ENCODE results near the gene HOXA13. TPM values are rescaled to one million over a fixed set of nuclear protein-coding genes. Genes with fewer than 3 reads are reported as not detected.

The HOXA13 gene
- total RNA-seq, 5 donors from 2014 or later (not counting 1 experiment from before 2014, with no cell fraction given) = not detected

DNA sequence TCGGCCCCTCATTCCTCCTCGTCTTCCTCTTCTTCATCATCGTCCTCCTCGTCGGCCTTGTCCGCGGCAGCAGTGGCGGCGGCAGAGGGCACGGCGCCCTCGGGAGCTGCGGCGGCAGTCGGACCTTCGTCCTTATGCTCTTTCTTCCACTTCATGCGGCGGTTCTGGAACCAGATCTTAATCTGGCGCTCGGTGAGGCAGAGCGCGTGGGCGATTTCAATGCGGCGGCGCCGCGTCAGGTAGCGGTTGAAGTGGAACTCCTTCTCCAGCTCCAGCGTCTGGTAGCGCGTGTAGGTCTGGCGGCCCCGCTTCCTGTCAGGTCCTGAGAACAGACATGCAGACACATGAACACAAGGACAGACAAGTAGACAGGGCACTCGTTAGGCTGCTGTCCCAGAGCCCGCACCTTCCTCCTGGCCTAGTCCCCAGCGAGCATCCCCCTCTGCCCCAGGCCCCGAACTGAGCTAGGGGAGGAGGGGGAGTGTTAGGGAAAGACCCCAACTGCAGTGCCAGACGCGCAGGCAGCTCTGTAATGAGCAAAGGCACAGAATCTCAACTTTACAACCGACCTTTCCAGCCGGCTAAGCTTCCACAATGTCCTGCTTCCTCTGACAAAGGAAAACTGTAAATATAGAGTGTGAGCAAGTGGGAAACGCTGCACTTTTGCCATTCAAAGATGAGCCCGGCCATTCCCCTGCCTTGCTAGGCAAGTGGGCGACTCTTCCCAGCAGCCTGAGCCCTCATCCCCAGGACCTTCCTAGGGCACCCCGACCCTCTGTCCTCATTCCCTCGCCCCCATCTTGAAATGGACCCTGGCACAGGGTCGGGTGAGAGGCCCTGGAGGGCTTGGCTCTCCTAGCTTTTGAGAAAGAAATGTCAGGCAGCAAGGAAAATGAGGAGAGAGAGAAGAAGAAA is 44.7 kb downstream of the HOXA13 start:
- H3K9me3 ChIP-seq = no peaks in the 10 kb centered on the region

DNA sequence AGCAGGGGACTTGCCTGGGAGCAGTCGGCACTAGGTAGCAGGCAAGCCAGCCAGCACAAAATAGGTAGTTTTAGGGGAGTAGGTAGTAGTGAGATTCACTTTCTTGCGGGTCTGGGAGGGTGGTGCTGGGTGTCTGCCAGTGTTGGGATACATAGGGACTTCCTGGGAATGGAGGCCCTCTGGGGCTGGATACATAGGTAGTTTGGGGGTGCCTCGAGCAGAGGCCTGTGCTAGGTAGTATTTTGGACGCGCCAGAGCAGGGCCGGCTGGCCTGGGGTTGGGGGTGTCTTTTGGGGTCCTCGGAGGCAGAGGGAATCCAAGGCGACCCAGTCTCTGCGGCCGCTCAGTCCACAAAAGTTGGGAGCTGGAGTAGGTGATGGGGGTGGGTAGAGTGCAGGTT is 45.5 kb downstream of the HOXA13 start:
- DNase-seq = no peak
- no peaks in the 10 kb centered on the region for H3K36me3 Mint-ChIP-seq
- Histone ChIP-seq H3K27ac (ENCODE audit: low read length) (no peak overlapping the region), H3K36me3 (ENCODE audit: control insufficient read depth in 2 of 2, extremely low read depth in 1 of 2, insufficient read depth in 1 of 2, low read length in 1 of 2) (no peaks in the 10 kb centered on the region), H3K27me3 (replicated peaks in 1 of 2; ENCODE audit: control insufficient read depth in 2 of 2, extremely low read depth in 1 of 2, insufficient read depth in 2 of 2, low read length in 1 of 2) (peaks cover 2 to 95% of the 10 kb centered on the region in 2 experiments), H3K4me1 (ENCODE audit: control insufficient read depth in 1 of 2, extremely low read depth in 1 of 2, insufficient read depth in 2 of 2, low read length in 2 of 2) (peaks cover 15 to 68% of the 10 kb centered on the region in 2 experiments), H3K9me3 (no peaks in the 10 kb centered on the region), H3K4me3 (ENCODE audit: control insufficient read depth in 1 of 2, extremely low read depth in 1 of 2, low read length in 1 of 2) (peak overlapping the region in 1 of 2 donors; percentile 66)
- H3K4me1 Mint-ChIP-seq = peaks cover 59 to 71% (median 66%) of the 10 kb centered on the region in 3 donors
- 93% methylated on average over 8 of the region's 10 CpGs for WGBS (ENCODE audit: insufficient coverage)
- ChIA-PET POLR2A (no interaction called here), CTCF (interaction anchor here (0.6 to 1.6 kb wide), 4 partner anchors 42 to 472 kb away, joined by 3 to 4 read pairs (median 3); no protein-coding TSS in a partner anchor)
- H3K27me3 Mint-ChIP-seq = peaks cover 79 to 91% of the 10 kb centered on the region in 2 donors
- H3K27ac Mint-ChIP-seq = no peak overlapping the region
- ATAC-seq (replicated peaks in 1 of 4) = no peak
- no peaks in the 10 kb centered on the region for H3K9me3 Mint-ChIP-seq
- peak overlapping the region in 2 of 3 donors; percentile 9 to 84 for H3K4me3 Mint-ChIP-seq

More for the DNA sequence above, 44.7 kb downstream of the HOXA13 start:
- Histone ChIP-seq H3K4me3 (ENCODE audit: control insufficient read depth in 1 of 2, extremely low read depth in 1 of 2, low read length in 1 of 2) (peak overlapping the region in 1 of 2 donors; percentile 66), H3K4me1 (ENCODE audit: control insufficient read depth in 1 of 2, extremely low read depth in 1 of 2, insufficient read depth in 2 of 2, low read length in 2 of 2) (peaks cover 15 to 71% of the 10 kb centered on the region in 2 experiments), H3K36me3 (ENCODE audit: control insufficient read depth in 2 of 2, extremely low read depth in 1 of 2, insufficient read depth in 1 of 2, low read length in 1 of 2) (no peaks in the 10 kb centered on the region), H3K27ac (ENCODE audit: low read length) (no peak overlapping the region), H3K27me3 (replicated peaks in 1 of 2; ENCODE audit: control insufficient read depth in 2 of 2, extremely low read depth in 1 of 2, insufficient read depth in 2 of 2, low read length in 1 of 2) (peaks cover 2 to 98% of the 10 kb centered on the region in 2 experiments)
- peak overlapping the region in 1 of 2 donors; percentile 84 for H3K27ac Mint-ChIP-seq
- H3K4me1 Mint-ChIP-seq = peaks cover 64 to 77% (median 69%) of the 10 kb centered on the region in 3 donors
- no peak for ATAC-seq (replicated peaks in 1 of 4)
- POLR2A ChIA-PET = interaction anchor here in 1 of 2 donors (0.6 kb wide), 2 partner anchors 482 to 1301 kb away, joined by 3 read pairs; no protein-coding TSS in a partner anchor
- CTCF ChIA-PET = interaction anchor here (0.6 to 1.6 kb wide), 4 partner anchors 41 to 865 kb away, joined by 3 to 4 read pairs (median 3); partner anchors contain the start of gene HOXA1 (in 1 of the 2)
- WGBS (ENCODE audit: insufficient coverage) = 6% methylated on average over 33 of the region's 48 CpGs
- H3K4me3 Mint-ChIP-seq = peak overlapping the region; percentile 35 to 84 (median 48)
- H3K9me3 Mint-ChIP-seq = no peaks in the 10 kb centered on the region
- H3K36me3 Mint-ChIP-seq = no peaks in the 10 kb centered on the region
- DNase-seq = peak in 1 of 35 experiments; percentile 14
- peaks cover 71 to 92% of the 10 kb centered on the region in 2 donors for H3K27me3 Mint-ChIP-seq

DNA sequence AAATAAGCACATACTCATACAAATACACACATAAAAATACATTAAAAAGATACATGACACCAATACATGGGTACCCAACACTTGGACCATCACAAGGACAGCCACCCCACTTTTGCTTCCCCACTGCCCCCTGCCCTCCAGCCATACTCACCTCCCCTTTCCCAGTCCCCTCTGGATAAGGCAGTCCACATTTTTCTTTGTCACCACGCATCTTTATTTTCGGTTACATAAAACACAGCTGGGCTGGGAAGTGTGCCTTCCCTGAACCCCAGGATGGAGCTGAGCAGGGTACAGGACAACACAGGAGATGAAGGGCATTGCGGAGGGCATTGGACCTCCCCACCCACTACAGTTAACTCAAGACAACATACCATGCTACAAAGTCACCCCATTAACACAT is 46.4 kb downstream of the HOXA13 start:
- no peaks in the 10 kb centered on the region for H3K36me3 Mint-ChIP-seq
- peaks cover 15 to 67% of the 10 kb centered on the region in 2 experiments for H3K4me1 ChIP-seq (ENCODE audit: control insufficient read depth in 1 of 2, extremely low read depth in 1 of 2, insufficient read depth in 2 of 2, low read length in 2 of 2)
- ATAC-seq (replicated peaks in 1 of 4) (no peak), DNase-seq (no peak)
- CTCF ChIA-PET = interaction anchor here (1.1 to 1.6 kb wide), 3 partner anchors 7 to 472 kb away, joined by 3 to 4 read pairs (median 4); no protein-coding TSS in a partner anchor
- no peaks in the 10 kb centered on the region for H3K9me3 ChIP-seq
- peaks cover 0 to 95% of the 10 kb centered on the region in 2 experiments for H3K27me3 ChIP-seq (replicated peaks in 1 of 2; ENCODE audit: control insufficient read depth in 2 of 2, extremely low read depth in 1 of 2, insufficient read depth in 2 of 2, low read length in 1 of 2)
- POLR2A ChIA-PET = no interaction called here
- H3K9me3 Mint-ChIP-seq = no peaks in the 10 kb centered on the region
- H3K27me3 Mint-ChIP-seq = peaks cover 73 to 91% of the 10 kb centered on the region in 2 donors
- H3K27ac Mint-ChIP-seq = peak overlapping the region in 1 of 2 donors; percentile 41
- no peak overlapping the region for H3K27ac ChIP-seq (ENCODE audit: low read length)
- H3K36me3 ChIP-seq (ENCODE audit: control insufficient read depth in 2 of 2, extremely low read depth in 1 of 2, insufficient read depth in 1 of 2, low read length in 1 of 2) = no peaks in the 10 kb centered on the region
- H3K4me1 Mint-ChIP-seq = peaks cover 56 to 65% (median 63%) of the 10 kb centered on the region in 3 donors
- peak overlapping the region in 1 of 3 donors; percentile 84 for H3K4me3 Mint-ChIP-seq
- H3K4me3 ChIP-seq (ENCODE audit: control insufficient read depth in 1 of 2, extremely low read depth in 1 of 2, low read length in 1 of 2) = no peak overlapping the region
- WGBS (ENCODE audit: insufficient coverage) = no CpG with 5 or more reads among the region's 3 CpGs

DNA sequence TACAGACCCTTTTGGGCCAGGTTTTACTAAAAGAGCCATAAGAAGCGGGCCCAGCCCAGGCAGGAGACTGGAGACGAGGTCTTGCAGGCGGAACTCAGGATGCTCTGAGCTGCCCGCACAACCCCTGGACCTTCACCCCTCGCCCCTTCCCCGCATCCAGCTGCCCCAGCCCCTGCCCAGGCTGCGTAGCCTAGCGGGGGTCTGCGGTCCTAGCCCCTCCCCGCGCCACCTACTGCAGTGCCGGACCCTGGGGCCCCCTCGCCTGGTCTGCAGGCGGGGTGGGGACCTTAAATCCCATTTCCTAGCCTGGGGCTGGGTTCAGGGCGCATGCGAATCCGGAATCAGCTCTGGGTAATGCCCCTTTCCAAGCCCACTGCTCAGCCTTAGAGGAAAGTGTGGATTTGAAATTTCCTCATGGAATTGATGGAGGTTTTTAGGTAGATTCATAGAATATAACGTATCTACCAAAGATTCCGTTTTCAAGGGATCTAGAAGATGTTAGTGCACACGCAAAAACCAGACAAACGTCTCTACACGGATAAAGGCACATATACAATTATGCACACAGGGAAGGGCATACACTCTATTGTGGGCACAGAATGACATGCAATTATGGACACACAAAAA is 47.0 kb downstream of the HOXA13 start:
- H3K4me1 ChIP-seq (ENCODE audit: control insufficient read depth in 1 of 2, extremely low read depth in 1 of 2, insufficient read depth in 2 of 2, low read length in 2 of 2) = peaks cover 15 to 69% of the 10 kb centered on the region in 2 experiments
- peaks cover 0 to 95% of the 10 kb centered on the region in 2 experiments for H3K27me3 ChIP-seq (replicated peaks in 1 of 2; ENCODE audit: control insufficient read depth in 2 of 2, extremely low read depth in 1 of 2, insufficient read depth in 2 of 2, low read length in 1 of 2)
- no peak for DNase-seq
- peak overlapping the region in 1 of 3 donors; percentile 84 for H3K4me3 Mint-ChIP-seq
- ChIA-PET POLR2A (no interaction called here), CTCF (interaction anchor here in 1 of 2 donors (0.6 to 1.4 kb wide), 2 partner anchors 8 to 43 kb away, joined by 4 to 5 read pairs; no protein-coding TSS in a partner anchor)
- H3K9me3 ChIP-seq = no peaks in the 10 kb centered on the region
- no peak overlapping the region for H3K27ac ChIP-seq (ENCODE audit: low read length)
- 52% methylated on average over 14 of the region's 22 CpGs for WGBS (ENCODE audit: insufficient coverage)
- no peaks in the 10 kb centered on the region for H3K36me3 ChIP-seq (ENCODE audit: control insufficient read depth in 2 of 2, extremely low read depth in 1 of 2, insufficient read depth in 1 of 2, low read length in 1 of 2)
- H3K36me3 Mint-ChIP-seq = no peaks in the 10 kb centered on the region
- H3K9me3 Mint-ChIP-seq = no peaks in the 10 kb centered on the region
- H3K4me3 ChIP-seq (ENCODE audit: control insufficient read depth in 1 of 2, extremely low read depth in 1 of 2, low read length in 1 of 2) = no peak overlapping the region
- H3K4me1 Mint-ChIP-seq = peaks cover 59 to 65% (median 65%) of the 10 kb centered on the region in 3 donors
- no peak overlapping the region for H3K27ac Mint-ChIP-seq
- no peak for ATAC-seq (replicated peaks in 1 of 4)
- H3K27me3 Mint-ChIP-seq = peaks cover 74 to 92% of the 10 kb centered on the region in 2 donors

DNA sequence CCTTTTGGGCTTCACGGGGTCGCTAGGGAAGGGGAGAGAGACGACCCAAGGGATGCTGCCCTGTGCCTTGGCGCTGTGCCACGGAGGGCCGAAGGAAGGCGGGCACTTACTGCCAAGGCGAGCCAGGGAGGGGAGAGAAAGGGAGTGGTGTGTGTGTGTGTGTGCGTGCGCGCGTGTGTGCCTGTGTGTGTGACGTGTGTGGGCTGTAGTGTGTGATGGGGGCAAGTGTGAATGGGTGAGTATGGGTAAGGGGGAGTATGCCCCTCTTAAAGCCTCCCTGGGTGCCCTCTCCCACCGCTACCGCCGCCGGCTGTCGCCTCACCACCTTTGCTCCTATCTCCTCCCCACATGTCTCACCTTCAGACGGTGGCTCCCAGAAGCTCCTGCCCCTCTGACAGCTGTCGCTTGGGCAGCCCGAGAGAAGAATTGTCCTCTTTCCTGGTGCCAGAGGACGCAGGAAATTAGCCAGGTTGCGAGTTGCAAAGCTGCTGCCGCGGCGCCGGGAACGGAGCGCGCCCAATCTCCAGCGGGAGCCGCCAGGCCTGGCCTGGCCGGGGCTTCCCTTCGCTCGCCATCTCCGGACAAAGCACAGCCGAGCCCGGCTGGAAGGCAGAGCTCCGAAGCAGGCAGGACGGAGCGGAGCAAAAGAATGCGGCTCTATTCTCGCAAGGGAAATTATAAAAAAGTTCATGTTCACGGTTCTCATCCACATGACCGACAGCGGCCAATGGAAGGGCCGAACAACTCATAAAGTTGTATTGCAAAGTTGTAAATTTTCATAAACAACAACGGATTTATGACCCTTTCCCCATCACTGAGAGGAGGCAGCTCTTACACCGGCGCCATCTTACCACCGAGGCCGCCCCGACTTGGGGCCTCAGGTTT is 47.7 kb downstream of the HOXA13 start, which contains the start of gene HOXA3:
Gene HOXA3 (minus strand): TSS at position 653 of the 885 bp plus-strand sequence. CDS start 41,943 bp downstream, outside the sequence.
- Histone ChIP-seq H3K4me1 (ENCODE audit: control insufficient read depth in 1 of 2, extremely low read depth in 1 of 2, insufficient read depth in 2 of 2, low read length in 2 of 2) (peaks cover 15 to 72% of the 10 kb centered on the region in 2 experiments), H3K27ac (ENCODE audit: low read length) (no peak within 1 kb of the TSS), H3K9me3 (no peaks in the 10 kb centered on the region), H3K36me3 (ENCODE audit: control insufficient read depth in 2 of 2, extremely low read depth in 1 of 2, insufficient read depth in 1 of 2, low read length in 1 of 2) (no peaks in the 10 kb centered on the region), H3K27me3 (replicated peaks in 1 of 2; ENCODE audit: control insufficient read depth in 2 of 2, extremely low read depth in 1 of 2, insufficient read depth in 2 of 2, low read length in 1 of 2) (peaks cover 0 to 95% of the 10 kb centered on the region in 2 experiments), H3K4me3 (ENCODE audit: control insufficient read depth in 1 of 2, extremely low read depth in 1 of 2, low read length in 1 of 2) (peak within 1 kb of the TSS; percentile 44 to 46)
- DNase-seq = peak in 1 of 35 experiments; percentile 13
- POLR2A ChIA-PET = interaction anchor here in 1 of 2 donors (0.6 kb wide), 1 partner anchor 449 kb away, joined by 3 read pairs; no protein-coding TSS in a partner anchor
- H3K27me3 Mint-ChIP-seq = peaks cover 69 to 90% of the 10 kb centered on the region in 2 donors
- H3K9me3 Mint-ChIP-seq = no peaks in the 10 kb centered on the region
- H3K4me1 Mint-ChIP-seq = peaks cover 55 to 64% (median 60%) of the 10 kb centered on the region in 3 donors
- ATAC-seq (replicated peaks in 1 of 4) = no peak
- peak within 1 kb of the TSS; percentile 60 to 84 (median 61) for H3K4me3 Mint-ChIP-seq
- CTCF ChIA-PET = interaction anchor here (0.6 to 2.4 kb wide), 5 partner anchors 9 to 44 kb away, joined by 4 to 8 read pairs (median 4); no protein-coding TSS in a partner anchor
- no peaks in the 10 kb centered on the region for H3K36me3 Mint-ChIP-seq
- WGBS (ENCODE audit: insufficient coverage) = 4% methylated on average over 33 of the region's 53 CpGs
- no peak within 1 kb of the TSS for H3K27ac Mint-ChIP-seq
